Cardiac fibroblast (primary cell): Measurements from ENCODE around the gene NLRP6.
"Not testable (repeated sequence)": the region's sequence is repeated elsewhere in the genome, so short reads cannot be mapped to it uniquely, and the experiment has no call there.

Source experiments
- DNase-seq, 2 donors: peaks; one replicate each; pipeline versions ENCODE4 v3.0.0 to v3.0.0-alpha.2; 2010; ENCODE audit warnings: low read depth in 2 of 2
- H3K4me3 ChIP-seq, 2 donors: replicated peaks in 1 of 2; 1 replicate in 1 of 2; 2 replicates in 1 of 2; pipeline ENCODE4 v1.5.1; 2011; ENCODE audit warnings: low read depth in 2 of 2, low read length in 2 of 2, mild to moderate bottlenecking in 2 of 2, moderate library complexity in 1 of 2
- TF ChIP-seq, protein P1 (sequence below): IDR thresholded peaks from one replicate; pipeline ENCODE4 v1.5.1; 2011; ENCODE audit warnings: low read depth, mild to moderate bottlenecking, low read length, inconsistent platforms

NLRP6 gene

DNA sequence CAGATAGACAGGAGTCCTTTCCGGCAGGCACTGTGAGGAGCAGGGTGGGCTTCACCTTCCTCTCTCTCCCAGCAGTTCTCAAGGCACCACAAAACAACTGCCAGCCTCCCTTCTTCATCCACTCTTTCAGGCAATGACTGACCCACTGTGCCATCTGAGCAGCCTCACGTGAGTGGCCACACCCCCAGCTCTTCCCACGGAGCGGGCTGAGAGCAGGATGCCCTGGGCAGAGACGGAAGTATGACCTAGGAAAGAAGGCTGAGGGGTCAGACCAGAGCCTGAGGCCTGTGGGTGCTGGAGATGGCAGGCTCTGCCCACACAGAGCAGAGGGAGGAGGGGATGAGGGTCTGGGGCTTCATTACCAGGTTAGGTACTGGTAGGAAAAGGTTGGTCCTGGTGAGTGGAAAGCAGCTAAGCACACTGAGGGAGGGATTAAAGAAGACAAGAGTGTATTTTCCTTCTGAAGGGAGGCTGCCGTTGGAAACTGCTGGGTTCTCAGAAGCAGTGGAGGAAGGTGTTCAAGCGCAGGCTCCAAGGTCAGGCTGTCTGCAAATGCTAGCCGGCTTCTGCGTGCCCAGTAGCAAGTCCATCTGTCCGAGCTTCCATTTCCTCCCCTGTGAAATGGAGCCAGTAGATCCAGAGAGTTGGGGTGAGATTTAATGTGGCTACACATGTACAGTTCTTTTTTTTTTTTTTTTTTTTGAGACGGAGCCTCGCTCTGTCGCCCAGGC, 4.6 kb downstream of the NLRP6 start:
- no peak for DNase-seq
- TF ChIP-seq, protein P1, sequence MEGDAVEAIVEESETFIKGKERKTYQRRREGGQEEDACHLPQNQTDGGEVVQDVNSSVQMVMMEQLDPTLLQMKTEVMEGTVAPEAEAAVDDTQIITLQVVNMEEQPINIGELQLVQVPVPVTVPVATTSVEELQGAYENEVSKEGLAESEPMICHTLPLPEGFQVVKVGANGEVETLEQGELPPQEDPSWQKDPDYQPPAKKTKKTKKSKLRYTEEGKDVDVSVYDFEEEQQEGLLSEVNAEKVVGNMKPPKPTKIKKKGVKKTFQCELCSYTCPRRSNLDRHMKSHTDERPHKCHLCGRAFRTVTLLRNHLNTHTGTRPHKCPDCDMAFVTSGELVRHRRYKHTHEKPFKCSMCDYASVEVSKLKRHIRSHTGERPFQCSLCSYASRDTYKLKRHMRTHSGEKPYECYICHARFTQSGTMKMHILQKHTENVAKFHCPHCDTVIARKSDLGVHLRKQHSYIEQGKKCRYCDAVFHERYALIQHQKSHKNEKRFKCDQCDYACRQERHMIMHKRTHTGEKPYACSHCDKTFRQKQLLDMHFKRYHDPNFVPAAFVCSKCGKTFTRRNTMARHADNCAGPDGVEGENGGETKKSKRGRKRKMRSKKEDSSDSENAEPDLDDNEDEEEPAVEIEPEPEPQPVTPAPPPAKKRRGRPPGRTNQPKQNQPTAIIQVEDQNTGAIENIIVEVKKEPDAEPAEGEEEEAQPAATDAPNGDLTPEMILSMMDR: no peak
- H3K4me3 ChIP-seq: no peak overlapping the region

DNA sequence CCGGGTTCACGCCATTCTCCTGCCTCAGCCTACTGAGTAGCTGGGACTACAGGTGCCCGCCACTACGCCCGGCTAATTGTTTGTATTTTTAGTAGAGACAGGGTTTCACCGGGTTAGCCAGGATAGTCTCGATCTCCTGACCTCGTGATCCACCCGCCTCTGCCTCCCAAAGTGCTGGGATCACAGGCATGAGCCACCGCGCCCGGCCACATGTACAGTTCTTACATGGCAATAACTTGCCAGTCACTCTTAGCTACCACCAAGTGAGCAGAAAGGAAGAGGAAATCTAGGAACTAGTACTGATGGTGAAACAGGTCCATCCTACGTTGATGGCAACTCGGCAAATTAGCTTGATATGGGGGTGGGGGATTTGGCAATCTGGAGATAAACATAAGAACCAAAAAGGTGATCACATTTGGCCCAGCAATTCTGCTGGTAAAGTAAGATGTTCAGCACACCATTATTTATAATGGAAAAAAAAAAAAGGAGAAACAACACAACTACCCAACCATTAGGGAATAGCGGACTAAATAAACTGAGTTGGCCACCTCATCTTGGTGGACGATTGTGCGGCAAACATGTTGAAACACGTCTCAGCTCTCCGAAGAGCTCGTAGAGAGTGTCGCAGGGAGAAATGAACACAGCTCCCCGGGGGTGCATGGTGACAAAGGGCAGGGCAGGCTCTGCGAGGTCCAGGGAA, 5.3 kb downstream of the NLRP6 start:
- no peak overlapping the region for H3K4me3 ChIP-seq
- DNase-seq: no peak
- TF ChIP-seq, protein P1: no peak

DNA sequence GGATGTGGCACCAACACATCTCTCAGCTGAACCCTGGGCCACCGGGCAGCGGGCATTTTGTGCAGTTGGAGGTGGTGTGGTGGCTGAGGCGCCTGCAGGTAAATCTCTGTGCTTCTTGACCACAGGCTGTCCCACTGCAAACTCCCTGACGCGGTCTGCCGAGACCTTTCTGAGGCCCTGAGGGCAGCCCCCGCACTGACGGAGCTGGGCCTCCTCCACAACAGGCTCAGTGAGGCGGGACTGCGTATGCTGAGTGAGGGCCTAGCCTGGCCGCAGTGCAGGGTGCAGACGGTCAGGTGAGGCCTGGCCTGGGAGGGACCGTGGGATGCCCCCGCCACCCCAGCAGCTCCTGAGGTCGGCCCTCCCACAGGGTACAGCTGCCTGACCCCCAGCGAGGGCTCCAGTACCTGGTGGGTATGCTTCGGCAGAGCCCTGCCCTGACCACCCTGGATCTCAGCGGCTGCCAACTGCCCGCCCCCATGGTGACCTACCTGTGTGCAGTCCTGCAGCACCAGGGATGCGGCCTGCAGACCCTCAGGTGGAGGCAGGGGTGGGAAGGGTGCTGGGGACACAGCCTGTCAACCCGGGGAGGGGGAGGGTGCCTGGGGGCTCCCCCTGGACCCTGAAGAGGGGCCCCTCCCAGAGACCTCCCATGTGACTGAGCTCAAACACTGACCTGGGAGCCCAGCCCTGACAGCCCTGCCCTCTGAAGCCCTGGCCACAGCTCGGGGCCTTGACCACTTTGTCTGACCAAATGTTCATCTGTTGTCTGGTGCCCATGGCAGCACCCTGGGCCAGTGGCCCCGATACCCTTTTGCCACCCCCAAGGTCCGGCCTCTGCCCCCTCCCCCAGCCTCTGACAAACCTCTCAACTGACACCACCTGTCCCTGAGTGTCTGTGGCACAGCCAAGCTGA, 6.2 kb downstream of the NLRP6 start:
- no peak for DNase-seq
- TF ChIP-seq, protein P1: no peak
- no peak overlapping the region for H3K4me3 ChIP-seq

DNA sequence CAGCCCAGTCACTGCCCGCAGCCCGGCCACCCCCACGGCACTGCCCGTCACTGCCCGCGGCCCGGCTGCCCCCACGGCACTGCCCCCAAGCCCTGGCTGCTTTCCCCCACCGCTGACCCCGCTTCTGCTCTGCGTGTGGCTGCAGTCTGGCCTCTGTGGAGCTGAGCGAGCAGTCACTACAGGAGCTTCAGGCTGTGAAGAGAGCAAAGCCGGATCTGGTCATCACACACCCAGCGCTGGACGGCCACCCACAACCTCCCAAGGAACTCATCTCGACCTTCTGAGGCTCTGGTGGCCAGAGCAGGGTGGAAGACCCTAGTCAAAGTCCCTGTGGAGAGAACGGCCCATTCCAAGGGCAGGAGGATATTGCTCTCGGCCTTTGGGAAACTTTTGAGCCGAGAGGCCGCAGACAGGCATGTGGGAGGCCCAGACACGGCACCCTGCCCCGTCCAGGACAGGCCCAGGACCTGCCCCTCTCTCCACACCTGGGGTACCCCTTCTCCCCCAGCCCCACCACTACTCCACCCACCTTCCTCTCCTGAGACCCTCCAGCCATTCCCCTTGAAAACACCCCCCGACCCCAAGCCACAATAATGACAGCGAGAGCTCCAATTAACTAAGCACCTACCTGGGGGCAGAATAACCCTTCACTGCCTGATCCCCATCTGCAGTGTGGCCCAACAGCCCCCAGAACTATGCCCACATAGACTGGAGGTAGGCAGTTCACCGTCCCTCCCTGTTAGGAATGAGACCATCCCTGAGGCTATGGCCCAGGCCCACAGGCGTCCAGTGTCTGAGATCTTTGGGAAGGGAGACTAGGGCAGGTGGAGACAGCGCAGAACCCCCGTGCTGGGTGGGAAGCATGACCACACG, 7.0 kb downstream of the NLRP6 start:
- no peak for DNase-seq
- no peak overlapping the region for H3K4me3 ChIP-seq
- TF ChIP-seq, protein P1: no peak

DNA sequence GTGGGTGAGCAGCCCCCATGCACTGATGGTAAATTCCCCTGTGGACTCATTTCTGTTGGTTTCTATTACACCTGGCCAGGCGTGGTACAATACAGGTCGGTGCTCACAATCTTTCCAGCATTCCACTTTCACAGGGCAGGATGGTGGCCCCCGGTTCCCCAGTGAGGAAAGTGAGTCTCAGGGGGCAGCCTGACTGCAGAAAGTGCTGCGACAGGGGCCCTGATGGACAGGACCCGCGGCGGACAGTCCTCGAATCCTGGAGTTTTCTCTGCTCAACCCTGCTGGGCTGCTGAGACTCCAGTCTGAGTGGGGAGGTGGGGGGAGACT, 7.7 kb downstream of the NLRP6 start:
- H3K4me3 ChIP-seq: no peak overlapping the region
- DNase-seq: no peak
- TF ChIP-seq, protein P1: no peak

DNA sequence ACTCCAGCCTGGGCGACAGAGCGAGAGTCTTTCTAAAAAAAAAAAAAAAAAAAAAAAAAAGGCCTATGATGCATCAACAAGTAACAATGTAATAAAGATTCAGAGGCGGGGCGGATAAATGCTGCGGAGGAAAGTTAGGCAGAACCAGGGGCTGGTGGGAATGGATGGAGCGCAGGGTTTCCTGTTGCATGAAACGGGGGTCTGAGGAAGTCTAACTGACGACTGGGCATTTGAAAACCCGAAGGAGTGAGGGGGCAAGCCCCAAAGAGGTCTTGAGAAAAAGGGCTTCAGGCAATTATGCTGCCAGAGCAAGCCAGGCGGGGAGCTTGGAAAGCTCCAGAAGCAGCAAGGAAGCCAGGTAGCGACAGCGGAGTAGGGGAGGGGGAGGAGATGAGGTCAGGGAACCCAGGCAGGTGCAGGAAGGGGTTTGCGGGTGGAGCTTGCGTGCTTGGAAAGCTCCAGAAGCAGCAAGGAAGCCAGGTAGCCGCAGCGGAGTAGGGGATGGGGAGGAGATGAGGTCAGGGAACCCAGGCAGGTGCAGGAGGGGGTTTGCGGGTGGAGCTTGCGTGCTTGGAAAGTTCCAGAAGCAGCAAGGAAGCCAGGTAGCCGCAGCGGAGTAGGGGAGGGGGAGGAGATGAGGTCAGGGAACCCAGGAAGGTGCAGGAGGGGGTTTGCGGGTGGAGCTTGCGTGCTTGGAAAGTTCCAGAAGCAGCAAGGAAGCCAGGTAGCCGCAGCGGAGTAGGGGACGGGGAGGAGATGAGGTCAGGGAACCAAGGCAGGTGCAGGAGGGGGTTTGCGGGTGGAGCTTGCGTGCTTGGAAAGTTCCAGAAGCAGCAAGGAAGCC, 9.0 kb downstream of the NLRP6 start:
- DNase-seq, H3K4me3 ChIP-seq: not testable (repeated sequence)
